Measurements from ENCODE around the gene RTN4R. TPM values are rescaled to one million over a fixed set of nuclear protein-coding genes. Genes with fewer than 3 reads are reported as not detected.
"Not testable (repeated sequence)": the region's sequence is repeated elsewhere in the genome, so short reads cannot be mapped to it uniquely, and the experiment has no call there.

Gene RTN4R
- total and polyA plus RNA-seq, 9 of the 15 experiments (the other 6 are each of a cell fraction or from before 2014, with no cell fraction given): 0.04 to 2.8 (median 1.4) TPM; not detected in 3

DNA sequence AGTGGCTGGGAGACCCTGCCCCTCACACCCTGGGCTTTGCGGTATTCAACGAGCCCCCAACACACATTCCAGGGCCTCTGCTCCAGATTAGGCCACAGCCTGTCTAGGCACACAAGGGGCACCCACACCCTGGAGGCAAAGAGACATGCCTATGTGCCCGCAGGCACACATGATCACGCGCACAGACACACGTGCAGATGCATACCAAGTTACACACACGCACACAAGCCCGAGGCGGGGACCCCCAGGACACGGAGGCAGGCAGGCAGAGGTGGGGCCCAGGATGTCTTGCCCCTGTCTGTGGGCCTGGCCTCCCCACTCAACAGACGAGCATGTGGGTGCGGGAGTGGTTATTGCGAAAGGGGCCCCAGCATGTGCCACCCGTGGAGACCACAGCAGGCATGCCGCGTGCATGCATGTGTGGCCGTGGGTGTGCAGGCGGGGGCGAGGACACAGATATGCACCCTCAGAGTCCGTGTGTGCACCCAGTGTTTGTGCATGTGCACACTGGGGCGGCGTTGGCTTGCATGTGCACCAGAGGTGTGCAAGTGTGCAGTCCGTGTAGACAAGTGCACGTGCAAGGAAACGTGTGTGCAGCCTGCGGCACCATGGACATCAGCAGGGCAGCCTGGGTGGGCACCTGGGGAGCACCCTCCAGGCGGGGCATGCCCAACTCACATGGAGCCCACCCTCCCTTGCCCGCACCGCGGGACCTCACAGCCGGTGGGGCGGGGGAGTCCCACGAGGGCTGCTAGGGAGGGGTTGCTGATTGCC lies 1.3 kb downstream of the RTN4R start (continued):
- 0 out of 4 replicates have a peak, but pooled peaks of 1 of the 2 experiments have one; percentile 10 for TF ChIP-seq FOXA3 (CRISPR knock-in tag; conservative IDR thresholded peaks at IDR 0.05 in 1 of 2, IDR thresholded peaks at IDR 0.05 in 1 of 2)
- TF ChIP-seq, protein P1, sequence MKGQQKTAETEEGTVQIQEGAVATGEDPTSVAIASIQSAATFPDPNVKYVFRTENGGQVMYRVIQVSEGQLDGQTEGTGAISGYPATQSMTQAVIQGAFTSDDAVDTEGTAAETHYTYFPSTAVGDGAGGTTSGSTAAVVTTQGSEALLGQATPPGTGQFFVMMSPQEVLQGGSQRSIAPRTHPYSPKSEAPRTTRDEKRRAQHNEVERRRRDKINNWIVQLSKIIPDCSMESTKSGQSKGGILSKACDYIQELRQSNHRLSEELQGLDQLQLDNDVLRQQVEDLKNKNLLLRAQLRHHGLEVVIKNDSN (CRISPR knock-in tag; IDR thresholded peaks at IDR 0.05): peak; percentile 36; the same call in 1 of the 2 replicates
- TF ChIP-seq, protein P2, sequence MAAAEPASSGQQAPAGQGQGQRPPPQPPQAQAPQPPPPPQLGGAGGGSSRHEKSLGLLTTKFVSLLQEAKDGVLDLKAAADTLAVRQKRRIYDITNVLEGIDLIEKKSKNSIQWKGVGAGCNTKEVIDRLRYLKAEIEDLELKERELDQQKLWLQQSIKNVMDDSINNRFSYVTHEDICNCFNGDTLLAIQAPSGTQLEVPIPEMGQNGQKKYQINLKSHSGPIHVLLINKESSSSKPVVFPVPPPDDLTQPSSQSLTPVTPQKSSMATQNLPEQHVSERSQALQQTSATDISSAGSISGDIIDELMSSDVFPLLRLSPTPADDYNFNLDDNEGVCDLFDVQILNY (CRISPR knock-in tag; IDR thresholded peaks at IDR 0.05): peak; percentile 63; the same call in 1 of the 2 replicates

GRCh38 chr22:20265772-20266666 lies 2.1 kb downstream of the RTN4R start:
- BruUV-seq (replicated peaks); CTCF ChIA-PET (ENCODE audit: low intra/inter-chr PET ratio); DNase-seq (ENCODE audit: extremely low read depth in 1 of 4, low spot score in 3 of 4); H3K36me3 ChIP-seq (ENCODE audit: control insufficient read depth, insufficient read depth, low read length); ATAC-seq; H3K79me2 ChIP-seq (ENCODE audit: control insufficient read depth, insufficient read depth, low read length); H3K9me1 ChIP-seq (ENCODE audit: control insufficient read depth, insufficient read depth, low read length); H3K4me2 ChIP-seq (ENCODE audit: insufficient read depth, low read length); H3K9ac ChIP-seq (ENCODE audit: insufficient read depth in 1 of 2, low read depth in 2 of 2, low read length in 2 of 2); H3K27ac ChIP-seq (ENCODE audit: extremely low read depth, low read depth, low read length); H3K9me3 ChIP-seq (replicated peaks; ENCODE audit: control insufficient read depth, insufficient read depth, low read depth, low read length); POLR2A ChIA-PET; H3K4me3 ChIP-seq; H2AFZ ChIP-seq (ENCODE audit: low read depth, low read length); in situ Hi-C loops (cut with MboI); TF ChIP-seq TEAD4 (IDR thresholded peaks at IDR 0.05; ENCODE audit: low read length); BRCA1 (IDR thresholded peaks at IDR 0.05): not testable (repeated sequence)
- FAIRE-seq: peak; percentile 26
- peaks cover 4 to 66% of the 10 kb centered on the region in 2 experiments; a peak in 4 of 5 replicates for H3K4me1 ChIP-seq (replicated peaks in 1 of 2; ENCODE audit: control insufficient read depth in 2 of 2, insufficient read depth in 2 of 2, low read length in 2 of 2)
- peaks cover 7 to 60% of the 10 kb centered on the region in 2 experiments; a peak in 4 of 5 replicates for H3K27me3 ChIP-seq (ENCODE audit: control insufficient read depth in 2 of 2, insufficient read depth in 2 of 2, low read length in 2 of 2)
- 18% methylated on average over 14 of the region's 15 CpGs for WGBS (ENCODE audit: insufficient coverage, low coverage, missing lambda C conversion rate)
- H4K20me1 ChIP-seq (replicated peaks; ENCODE audit: control insufficient read depth, insufficient read depth, low read length): peaks cover 61% of the 10 kb centered on the region
- intact Hi-C loops (cut with micrococcal nuclease): loop anchor here (5.0 kb wide), 1 partner anchor 89 kb away; no protein-coding TSS in a partner anchor
- TF ChIP-seq TEAD4 (CRISPR knock-in tag; IDR thresholded peaks at IDR 0.05; ENCODE audit: borderline replicate concordance) (peak; percentile 54; the same call in 1 of the 2 replicates), PTBP1 (IDR thresholded peaks at IDR 0.05; ENCODE audit: low read depth, low read length) (0 out of 2 replicates have a peak, but pooled peaks have one; percentile 32), CBX1 (IDR thresholded peaks at IDR 0.05; ENCODE audit: low read depth) (0 out of 2 replicates have a peak, but pooled peaks have one; percentile 33), BRCA1 (CRISPR knock-in tag; IDR thresholded peaks at IDR 0.05) (0 out of 2 replicates have a peak, but pooled peaks have one; percentile 52), BHLHE40 (IDR thresholded peaks at IDR 0.05; ENCODE audit: low read length) (peak; percentile 46; the same call in 1 of the 2 replicates), ZNF124 (CRISPR knock-in tag; IDR thresholded peaks at IDR 0.05) (0 out of 2 replicates have a peak, but pooled peaks have one; percentile 61), ZNF764 (CRISPR knock-in tag; IDR thresholded peaks at IDR 0.05; ENCODE audit: low read depth) (0 out of 2 replicates have a peak, but pooled peaks have one; percentile 53)
- TF ChIP-seq, protein P1 (CRISPR knock-in tag; IDR thresholded peaks at IDR 0.05): peak; percentile 79
- TF ChIP-seq, protein P3, sequence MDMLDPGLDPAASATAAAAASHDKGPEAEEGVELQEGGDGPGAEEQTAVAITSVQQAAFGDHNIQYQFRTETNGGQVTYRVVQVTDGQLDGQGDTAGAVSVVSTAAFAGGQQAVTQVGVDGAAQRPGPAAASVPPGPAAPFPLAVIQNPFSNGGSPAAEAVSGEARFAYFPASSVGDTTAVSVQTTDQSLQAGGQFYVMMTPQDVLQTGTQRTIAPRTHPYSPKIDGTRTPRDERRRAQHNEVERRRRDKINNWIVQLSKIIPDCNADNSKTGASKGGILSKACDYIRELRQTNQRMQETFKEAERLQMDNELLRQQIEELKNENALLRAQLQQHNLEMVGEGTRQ (CRISPR knock-in tag; IDR thresholded peaks at IDR 0.05): peak; percentile 71

Data from K562 (cell line).